Hematopoietic multipotent progenitor cell treated with erythropoietin and hydrocortisone succinate and interleukin-3 and kit ligand, for 17 days (in vitro differentiated cells): ENCODE measurements around the gene ESPN.
"Not testable (repeated sequence)": the region's sequence is repeated elsewhere in the genome, so short reads cannot be mapped to it uniquely, and the experiment has no call there.

ENCODE experiments used
- DNase-seq: peaks from one replicate; pipeline ENCODE4 v3.0.0-alpha.2; 2015; ENCODE audit warnings: low spot score

ESPN gene

GRCh38 chr1:6485168-6486101, 60.9 kb downstream of the ESPN start:
- DNase-seq, result no peak

GRCh38 chr1:6486433-6487011, 61.9 kb downstream of the ESPN start:
- peak; percentile 80 for DNase-seq

- DNase-seq, result no peak
Measured at GRCh38 chr1:6487804-6488484, 63.4 kb downstream of the ESPN start.

GRCh38 chr1:6488602-6489382, 64.2 kb downstream of the ESPN start:
- DNase-seq, result no peak

GRCh38 chr1:6489383-6489765, 64.8 kb downstream of the ESPN start:
- no peak for DNase-seq

GRCh38 chr1:6489799-6490180, 65.2 kb downstream of the ESPN start:
- DNase-seq, result peak; percentile 66

GRCh38 chr1:6490181-6491080, 65.9 kb downstream of the ESPN start:
- no peak for DNase-seq

- DNase-seq, result no peak
Measured at GRCh38 chr1:6491081-6491449, 66.5 kb downstream of the ESPN start.

- no peak for DNase-seq
Measured at GRCh38 chr1:6491480-6491962, 66.9 kb downstream of the ESPN start, which contains the start of gene PLEKHG5. PLEKHG5 (minus strand) TSS chr1:6491667; CDS start chr1:6477571, 14,096 bp downstream.

GRCh38 chr1:6491966-6492365, 67.4 kb downstream of the ESPN start:
- DNase-seq, result no peak

GRCh38 chr1:6493834-6494223, 69.3 kb downstream of the ESPN start:
- DNase-seq, result not testable (repeated sequence)

- no peak for DNase-seq
Measured at GRCh38 chr1:6494627-6495026, 70.1 kb downstream of the ESPN start.

- DNase-seq, result no peak
Measured at GRCh38 chr1:6495041-6495441, 70.5 kb downstream of the ESPN start.

GRCh38 chr1:6495540-6496364, 71.2 kb downstream of the ESPN start:
- DNase-seq, result no peak

GRCh38 chr1:6496365-6496721, 71.8 kb downstream of the ESPN start:
- no peak for DNase-seq

GRCh38 chr1:6496890-6497214, 72.3 kb downstream of the ESPN start:
- DNase-seq, result no peak

- DNase-seq, result no peak
Measured at GRCh38 chr1:6497215-6497866, 72.8 kb downstream of the ESPN start.

GRCh38 chr1:6497867-6498575, 73.4 kb downstream of the ESPN start:
- DNase-seq, result no peak

- no peak for DNase-seq
Measured at GRCh38 chr1:6498576-6499111, 74.1 kb downstream of the ESPN start.
